H1 (cell line): ENCODE data around the gene ETS1. TPM values are rescaled to one million over a fixed set of nuclear protein-coding genes. Genes with fewer than 3 reads are reported as not detected.

Experiments
- CTCF ChIA-PET: fragments of 300-600 bp; sonication (Branson Sonifier 250); formaldehyde crosslinking; loops from one replicate; lab custom pipeline; 2021; ENCODE audit not compliant: partially characterized antibody; lab: Charles Lee
- POLR2A ChIA-PET: fragments of 300-600 bp; sonication (Branson Sonifier 250); formaldehyde crosslinking; loops from one replicate; lab custom pipeline; 2021; ENCODE audit warnings: inconsistent platforms; ENCODE audit not compliant: partially characterized antibody; lab: Charles Lee
- DNase-seq, 2 experiments: peaks; one replicate each; pipeline versions ENCODE4 v3.0.0 to v3.0.0-alpha.2; 2010 to 2022; ENCODE audit warnings: low spot score in 2 of 2, low read depth in 1 of 2, mixed read lengths in 1 of 2
- FAIRE-seq: peaks from 2 replicates; lab custom pipeline; 2011; peaks lifted over from hg19 to GRCh38; lab: Jason Lieb, UNC
- H2AFZ ChIP-seq: 2 replicates; pipeline ENCODE4 v1.8.1; 2012; ENCODE audit warnings: low read length, inconsistent platforms
- H2AK5ac ChIP-seq: 2 replicates; pipeline ENCODE4 v1.6.1; 2013; ENCODE audit warnings: low read depth, low read length
- H2BK120ac ChIP-seq: replicated peaks from 2 replicates; pipeline ENCODE3; 2013; ENCODE audit warnings: low read depth, low read length, inconsistent platforms
- H2BK12ac ChIP-seq: 2 replicates; pipeline ENCODE4 v1.6.1; 2013; ENCODE audit warnings: low read depth, low read length
- H2BK15ac ChIP-seq: 2 replicates; pipeline ENCODE4 v1.6.1; 2013; ENCODE audit warnings: low read length
- H2BK20ac ChIP-seq: 2 replicates; pipeline ENCODE4 v1.6.1; 2013; ENCODE audit warnings: low read length
- H2BK5ac ChIP-seq: 2 replicates; pipeline ENCODE4 v1.6.1; 2013; ENCODE audit warnings: low read depth, low read length
- H3K14ac ChIP-seq: 2 replicates; pipeline ENCODE4 v1.6.1; 2013; ENCODE audit warnings: inconsistent platforms; ENCODE audit not compliant: insufficient read length
- H3K18ac ChIP-seq: 2 replicates; pipeline ENCODE4 v1.6.1; 2013; ENCODE audit warnings: low read length; ENCODE audit errors: extremely low read depth
- H3K23ac ChIP-seq: 2 replicates; pipeline ENCODE4 v1.6.1; 2013; ENCODE audit warnings: inconsistent platforms; ENCODE audit not compliant: insufficient read length
- H3K23me2 ChIP-seq: 2 replicates; pipeline ENCODE4 v1.6.1; 2013; ENCODE audit warnings: low read depth, low read length
- H3K27ac ChIP-seq: 2 replicates; pipeline ENCODE4 v1.6.1; 2011; ENCODE audit warnings: low read depth, low read length, inconsistent platforms
- H3K27me3 ChIP-seq, 4 experiments: replicated peaks in 1 of 4; 1 replicate in 1 of 4; 2 replicates in 3 of 4; pipeline versions ENCODE4 v1.6.1 to v1.8.1; 2011 to 2013; ENCODE audit warnings: low read length in 3 of 4, mild to moderate bottlenecking in 3 of 4, inconsistent platforms in 2 of 4, mixed read lengths in 2 of 4, moderate library complexity in 1 of 4; ENCODE audit not compliant: control insufficient read depth in 3 of 4, insufficient read depth in 3 of 4; ENCODE audit errors: extremely low read depth in 1 of 4
- H3K36me3 ChIP-seq, 4 experiments: 2 replicates each; pipeline versions ENCODE4 v1.6.1 to v1.8.1; 2011 to 2013; ENCODE audit warnings: mild to moderate bottlenecking in 4 of 4, low read length in 3 of 4, moderate library complexity in 2 of 4, control low read depth in 1 of 4, inconsistent platforms in 1 of 4; ENCODE audit not compliant: insufficient read depth in 4 of 4, control insufficient read depth in 2 of 4
- H3K4ac ChIP-seq: replicated peaks from 2 replicates; pipeline ENCODE3; 2013; ENCODE audit warnings: low read length, low read depth, mixed read lengths, inconsistent platforms; ENCODE audit not compliant: insufficient read length
- H3K4me1 ChIP-seq, 4 experiments: replicated peaks in 1 of 4; 1 replicate in 1 of 4; 2 replicates in 3 of 4; pipeline versions ENCODE4 v1.6.1 to v1.8.1; 2011 to 2013; ENCODE audit warnings: low read length in 3 of 4, inconsistent platforms in 2 of 4, mixed read lengths in 1 of 4; ENCODE audit not compliant: insufficient read depth in 4 of 4, control insufficient read depth in 3 of 4
- H3K4me2 ChIP-seq, 2 experiments: 2 replicates each; pipeline versions ENCODE4 v1.6.1 to v1.8.1; 2011 to 2013; ENCODE audit warnings: low read depth in 2 of 2, low read length in 2 of 2, control low read depth in 1 of 2, inconsistent platforms in 1 of 2, mild to moderate bottlenecking in 1 of 2; ENCODE audit not compliant: insufficient read depth in 1 of 2
- H3K4me3 ChIP-seq, 4 experiments: fragments of 200-600, 300-600 bp in 1 of 4; sonication (generic), shearing (Covaris generic), sonication (Bioruptor Twin) in 1 of 4; 2 replicates each; pipeline versions ENCODE4 v1.5.1 to v1.8.1; 2011 to 2016; ENCODE audit warnings: low read length in 4 of 4, low read depth in 3 of 4, control low read depth in 2 of 4, inconsistent platforms in 2 of 4, mild to moderate bottlenecking in 2 of 4, mixed read lengths in 1 of 4, moderate library complexity in 1 of 4; ENCODE audit not compliant: insufficient read depth in 2 of 4; ENCODE audit errors: extremely low read depth in 1 of 4
- H3K56ac ChIP-seq: replicated peaks from 2 replicates; pipeline ENCODE3; 2013; ENCODE audit warnings: low read depth, mild to moderate bottlenecking, mixed read lengths, low read length, inconsistent platforms; ENCODE audit not compliant: insufficient read length
- H3K79me1 ChIP-seq: 2 replicates; pipeline ENCODE4 v1.6.1; 2013; ENCODE audit warnings: low read depth, low read length, control low read depth
- H3K79me2 ChIP-seq, 2 experiments: 2 replicates each; pipeline versions ENCODE4 v1.6.1 to v1.8.1; 2012 to 2013; ENCODE audit warnings: low read length in 2 of 2, mild to moderate bottlenecking in 2 of 2, inconsistent platforms in 1 of 2; ENCODE audit not compliant: insufficient read depth in 2 of 2, control insufficient read depth in 1 of 2
- H3K9ac ChIP-seq, 4 experiments: replicated peaks in 1 of 4; 1 replicate in 1 of 4; 2 replicates in 3 of 4; pipeline versions ENCODE4 v1.6.1 to v1.8.1; 2011 to 2013; ENCODE audit warnings: low read depth in 3 of 4, low read length in 3 of 4, control low read depth in 2 of 4, mild to moderate bottlenecking in 2 of 4, moderate library complexity in 2 of 4, inconsistent platforms in 1 of 4; ENCODE audit errors: extremely low read depth in 1 of 4
- H3K9me3 ChIP-seq, 2 experiments: 2 replicates each; pipeline versions ENCODE4 v1.6.1 to v1.8.1; 2012 to 2013; ENCODE audit warnings: mild to moderate bottlenecking in 2 of 2, moderate library complexity in 2 of 2, control low read depth in 1 of 2, inconsistent platforms in 1 of 2, low read depth in 1 of 2, low read length in 1 of 2, mixed read lengths in 1 of 2; ENCODE audit not compliant: insufficient read depth in 2 of 2
- H4K20me1 ChIP-seq, 2 experiments: replicated peaks in 1 of 2; 2 replicates each; pipeline versions ENCODE3 to v1.8.1; 2011 to 2013; ENCODE audit warnings: inconsistent platforms in 2 of 2, low read length in 2 of 2, mild to moderate bottlenecking in 1 of 2; ENCODE audit not compliant: insufficient read depth in 2 of 2, control insufficient read depth in 1 of 2
- H4K5ac ChIP-seq: 2 replicates; pipeline ENCODE4 v1.6.1; 2013; ENCODE audit warnings: low read length, low read depth, mixed read lengths, inconsistent platforms; ENCODE audit not compliant: insufficient read length
- H4K8ac ChIP-seq: 2 replicates; pipeline ENCODE4 v1.8.0; 2013; ENCODE audit warnings: mild to moderate bottlenecking, moderate library complexity, low read length, inconsistent platforms; ENCODE audit not compliant: insufficient read depth; ENCODE audit errors: extremely low read depth
- H4K91ac ChIP-seq: replicated peaks from 2 replicates; pipeline ENCODE3; 2013; ENCODE audit warnings: low read length, mixed read lengths, inconsistent platforms; ENCODE audit not compliant: insufficient read length
- GABPA ChIP-seq: IDR thresholded peaks from 2 replicates; pipeline ENCODE4 v1.6.1; 2011; ENCODE audit warnings: mild to moderate bottlenecking, low read length, moderate library complexity, borderline replicate concordance; ENCODE audit not compliant: insufficient read depth
- HDAC2 ChIP-seq, 2 experiments: fragments of 300-600 bp in 1 of 2; sonication (generic) in 1 of 2; IDR thresholded peaks; 2 replicates each; pipeline ENCODE4 v1.6.1; 2011 to 2012; ENCODE audit warnings: low read depth in 2 of 2, low read length in 2 of 2, mild to moderate bottlenecking in 2 of 2, moderate library complexity in 2 of 2, borderline replicate concordance in 1 of 2, inconsistent platforms in 1 of 2
- RAD21 ChIP-seq, 2 experiments: IDR thresholded peaks in 1 of 2; conservative IDR thresholded peaks in 1 of 2; 2 replicates each; pipeline ENCODE4 v1.6.1; 2011; ENCODE audit warnings: low read depth in 2 of 2, low read length in 2 of 2, improper control_type of control experiment in 1 of 2, inconsistent platforms in 1 of 2, mild to moderate bottlenecking in 1 of 2, moderate library complexity in 1 of 2
- RXRA ChIP-seq: IDR thresholded peaks from 2 replicates; pipeline ENCODE4 v1.6.1; 2011; ENCODE audit warnings: low read depth, mild to moderate bottlenecking, low read length, moderate library complexity; ENCODE audit not compliant: insufficient read depth
- ZNF274 ChIP-seq: IDR thresholded peaks from 2 replicates; pipeline ENCODE4 v1.7.0; 2012; ENCODE audit warnings: low read length, borderline replicate concordance; ENCODE audit errors: extremely low read depth
- WGBS, 2 experiments: shearing (Covaris generic) in 1 of 2; methylation state at CpG; one replicate each; pipeline versions ENCODE4 v1.1.6 to v1.1.7; 2013 to 2015; ENCODE audit warnings: low lambda C conversion rate in 2 of 2, mixed read lengths in 2 of 2, inconsistent platforms in 1 of 2, low coverage in 1 of 2, missing lambda C conversion rate in 1 of 2; ENCODE audit not compliant: insufficient replicate concordance in 2 of 2, insufficient coverage in 1 of 2, insufficient read length in 1 of 2; ENCODE audit errors: extremely low coverage in 1 of 2, missing lambda C conversion rate in 1 of 2; 5-methylcytosine and 5-hydroxymethylcytosine counted together
- polyA plus RNA-seq, 7 experiments: library from polyadenylated mRNA; depleted of rRNA in 3 of 7; stranded (reverse) in 5 of 7; unstranded in 2 of 7; fragments of >200 nt in 5 of 7; fragments of 200-250 nt in 2 of 7; gene quantifications; 1 replicate in 5 of 7; 2 replicates in 1 of 7; 4 replicates in 1 of 7; pipeline versions ENCODE4 v1.2.1 to v1.2.3, GENCODE V29; 2011 to 2013; ENCODE audit warnings: missing spikeins in 2 of 7, mixed read lengths in 2 of 7
- total RNA-seq: library from RNA; stranded (reverse); fragmentation: NEBNext Ultra II Directional; extraction: Animal tissue kit (Norgen Biotek cat#: 25700); gene quantifications from 2 replicates; pipeline ENCODE4 v1.2.1, GENCODE V29; 2021
- TF ChIP-seq, protein P1 (sequence below): IDR thresholded peaks from 2 replicates; pipeline ENCODE4 v1.6.1; 2012; ENCODE audit warnings: low read length, inconsistent platforms

Gene ETS1
- total and polyA plus RNA-seq, 2 of the 8 experiments (the other 6 are each of a cell fraction or from before 2014, with no cell fraction given): 10.0 to 35.3 TPM

DNA sequence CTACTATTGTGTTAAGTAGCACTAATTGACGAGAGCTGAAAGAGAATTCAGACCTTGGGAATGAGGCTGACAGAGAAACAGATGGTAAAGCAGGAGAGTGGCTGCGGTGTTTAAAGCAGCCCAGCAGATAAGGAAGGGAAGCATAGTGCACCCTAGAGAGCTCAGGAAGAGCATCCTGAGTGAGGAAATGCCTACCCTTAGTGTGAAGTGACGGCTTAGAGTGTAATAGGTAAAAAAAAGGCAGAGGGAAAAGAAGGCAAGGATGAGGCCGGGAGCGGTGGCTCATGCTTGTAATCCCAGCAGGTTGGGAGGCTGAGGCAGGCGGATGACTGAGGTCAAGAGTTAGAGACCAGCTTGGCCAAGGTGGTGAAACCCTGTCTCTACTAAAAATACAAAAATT, 22.4 kb upstream of the ETS1 start:
- TF ChIP-seq, protein P1, sequence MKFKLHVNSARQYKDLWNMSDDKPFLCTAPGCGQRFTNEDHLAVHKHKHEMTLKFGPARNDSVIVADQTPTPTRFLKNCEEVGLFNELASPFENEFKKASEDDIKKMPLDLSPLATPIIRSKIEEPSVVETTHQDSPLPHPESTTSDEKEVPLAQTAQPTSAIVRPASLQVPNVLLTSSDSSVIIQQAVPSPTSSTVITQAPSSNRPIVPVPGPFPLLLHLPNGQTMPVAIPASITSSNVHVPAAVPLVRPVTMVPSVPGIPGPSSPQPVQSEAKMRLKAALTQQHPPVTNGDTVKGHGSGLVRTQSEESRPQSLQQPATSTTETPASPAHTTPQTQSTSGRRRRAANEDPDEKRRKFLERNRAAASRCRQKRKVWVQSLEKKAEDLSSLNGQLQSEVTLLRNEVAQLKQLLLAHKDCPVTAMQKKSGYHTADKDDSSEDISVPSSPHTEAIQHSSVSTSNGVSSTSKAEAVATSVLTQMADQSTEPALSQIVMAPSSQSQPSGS: no peak
- TF ChIP-seq ZNF274 (no peak), HDAC2 (IDR thresholded peaks at IDR 0.05; ENCODE audit: borderline replicate concordance in 1 of 2, low read depth in 2 of 2, low read length in 2 of 2) (no peak), RXRA (no peak), GABPA (no peak), RAD21 (IDR thresholded peaks at IDR 0.05 in 1 of 2, conservative IDR thresholded peaks at IDR 0.05 in 1 of 2; ENCODE audit: low read depth in 2 of 2, low read length in 2 of 2) (no peak)
- no peak for DNase-seq

More for the DNA sequence above, 22.4 kb upstream of the ETS1 start:
- Histone ChIP-seq H3K36me3 (no peaks in the 10 kb centered on the region), H4K8ac (no peak overlapping the region), H3K4me2 (no peak overlapping the region), H3K4me3 (no peak overlapping the region), H3K18ac (no peak overlapping the region), H3K14ac (no peak overlapping the region), H4K5ac (no peak overlapping the region), H2AFZ (no peak overlapping the region), H3K23me2 (no peaks in the 10 kb centered on the region), H3K4ac (no peak overlapping the region), H3K27me3 (no peaks in the 10 kb centered on the region; a peak in 1 of 7 replicates), H4K20me1 (no peaks in the 10 kb centered on the region), H3K4me1 (peaks cover 0 to 4% (median 1%) of the 10 kb centered on the region in 4 experiments; a peak in 5 of 7 replicates), H2BK120ac (no peak overlapping the region), H2BK12ac (no peak overlapping the region), H3K9me3 (no peaks in the 10 kb centered on the region), H2BK15ac (no peak overlapping the region), H2BK5ac (no peak overlapping the region), H3K56ac (no peak overlapping the region), H2AK5ac (no peak overlapping the region), H2BK20ac (no peak overlapping the region), H3K23ac (no peak overlapping the region), H3K79me1 (no peaks in the 10 kb centered on the region), H3K9ac (no peak overlapping the region), H4K91ac (no peak overlapping the region), H3K27ac (no peak overlapping the region), H3K79me2 (no peaks in the 10 kb centered on the region)
- WGBS, 2 experiments: 55% methylated on average over 6 of the region's 6 CpGs; no CpG with 5 or more reads in 1 of the 2 experiments
- no peak for FAIRE-seq
- ChIA-PET CTCF (interaction anchor here (0.6 to 22.9 kb wide), 5 partner anchors 10 to 430 kb away, joined by 3 to 319 read pairs (median 4); no protein-coding TSS in a partner anchor), POLR2A (interaction anchor here (1.4 kb wide), 1 partner anchor 23 kb away, joined by 3 read pairs; the partner anchor contains the start of gene ETS1)
